A673 (cell line): ENCODE data around the gene EMP1. TPM values are rescaled to one million over a fixed set of nuclear protein-coding genes. Genes with fewer than 3 reads are reported as not detected.
"Not testable (repeated sequence)": the region's sequence is repeated elsewhere in the genome, so short reads cannot be mapped to it uniquely, and the experiment has no call there.

Experiments used
- BruUV-seq: library from RNA; stranded (reverse); fragments of 400-500 nt; replicated peaks from 2 replicates; lab custom pipeline; 2021; lab: Mats Ljungman, UMichigan
- CTCF ChIA-PET: fragments of 300-600 bp; sonication (Branson Sonifier 250); formaldehyde crosslinking; loops from one replicate; lab custom pipeline; 2022; ENCODE audit warnings: antibody characterized with exemption; lab: Charles Lee
- POLR2A ChIA-PET: fragments of 300-600 bp; sonication (Branson Sonifier 250); formaldehyde crosslinking; loops from one replicate; lab custom pipeline; 2022; ENCODE audit warnings: antibody characterized with exemption; ENCODE audit not compliant: low non-redundant PET; lab: Charles Lee
- DNase-seq: peaks from one replicate; pipeline ENCODE4 v3.0.0-alpha.2; 2015; ENCODE audit warnings: low spot score
- H3K27ac ChIP-seq: fragments of 200-600 bp; sonication (generic); 2 replicates; pipeline ENCODE4 v1.5.1; 2016; ENCODE audit warnings: mixed run types, low read depth, mild to moderate bottlenecking, mixed read lengths, antibody characterized with exemption, low read length; ENCODE audit not compliant: poor library complexity, severe bottlenecking
- H3K27me3 ChIP-seq: fragments of 200-600 bp; sonication (generic); replicated peaks from 2 replicates; pipeline ENCODE4 v1.6.1; 2017; ENCODE audit warnings: mixed run types, low read depth, mild to moderate bottlenecking, mixed read lengths, antibody characterized with exemption, low read length; ENCODE audit not compliant: insufficient read depth, poor library complexity
- H3K36me3 ChIP-seq: fragments of 200-600 bp; sonication (generic); 2 replicates; pipeline ENCODE4 v1.6.1; 2016; ENCODE audit warnings: mixed run types, mild to moderate bottlenecking, mixed read lengths, antibody characterized with exemption, low read length; ENCODE audit not compliant: insufficient read depth, poor library complexity, severe bottlenecking
- H3K4me1 ChIP-seq: fragments of 200-600 bp; sonication (generic); 2 replicates; pipeline ENCODE4 v1.6.1; 2017; ENCODE audit warnings: mixed run types, mild to moderate bottlenecking, mixed read lengths, antibody characterized with exemption, low read length; ENCODE audit not compliant: insufficient read depth, poor library complexity, severe bottlenecking
- H3K4me3 ChIP-seq: fragments of 200-600 bp; sonication (generic); 2 replicates; pipeline ENCODE4 v1.5.1; 2016; ENCODE audit warnings: low read depth, mixed run types, mild to moderate bottlenecking, mixed read lengths, low read length; ENCODE audit not compliant: poor library complexity, severe bottlenecking
- H3K9me3 ChIP-seq: fragments of 200-600 bp; sonication (generic); 2 replicates; pipeline ENCODE4 v1.6.1; 2016; ENCODE audit warnings: mixed run types, low read depth, mild to moderate bottlenecking, mixed read lengths, antibody characterized with exemption, low read length; ENCODE audit not compliant: poor library complexity, severe bottlenecking
- EZH2 ChIP-seq: fragments of 200-600 bp; sonication (generic); IDR thresholded peaks from 2 replicates; pipeline ENCODE4 v1.6.1; 2017; ENCODE audit warnings: borderline replicate concordance, low read depth, mild to moderate bottlenecking, mixed read lengths, antibody characterized with exemption, low read length; ENCODE audit not compliant: poor library complexity, severe bottlenecking
- intact Hi-C: fragments of 100-400 bp; cut with micrococcal nuclease; formaldehyde crosslinking; loops from one replicate; pipeline ENCODE4 v1.10.0; 2022; ENCODE audit not compliant: unreplicated experiment
- total RNA-seq: library from RNA; stranded (reverse); gene quantifications from 2 replicates; pipeline ENCODE4 v1.2.3, GENCODE V29; 2021
- TF ChIP-seq, protein P1 (sequence below): fragments of 300-800, 200-600 bp; sonication (generic); conservative IDR thresholded peaks from 2 replicates; pipeline ENCODE4 v1.5.1; 2017; ENCODE audit warnings: low read depth, mild to moderate bottlenecking, antibody characterized with exemption, low read length, moderate library complexity, mixed read lengths

The EMP1 gene
- total RNA-seq, 1 experiment from 2014 or later, result 66.5 TPM

DNA sequence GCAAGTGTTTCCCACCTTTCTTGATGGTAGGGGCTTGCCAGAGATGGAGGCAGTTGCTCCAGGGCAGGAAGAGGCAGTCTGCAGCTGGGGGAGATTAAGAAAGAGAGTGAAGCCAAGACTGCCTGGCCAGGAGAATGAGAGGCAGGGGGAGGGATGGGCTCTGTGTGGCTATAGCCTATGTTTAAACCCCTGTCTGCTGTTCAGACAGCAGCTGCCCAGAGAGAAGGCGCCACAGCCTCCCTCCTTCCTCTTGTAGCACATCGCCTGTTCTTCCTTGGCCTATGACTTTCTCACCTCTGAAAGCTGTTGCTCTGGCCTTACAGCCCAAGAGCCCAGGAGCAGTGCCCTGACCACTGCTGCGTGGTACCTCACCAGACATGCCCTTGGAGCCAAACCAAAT is 61.7 kb downstream of the EMP1 start:
- TF ChIP-seq, protein P1, sequence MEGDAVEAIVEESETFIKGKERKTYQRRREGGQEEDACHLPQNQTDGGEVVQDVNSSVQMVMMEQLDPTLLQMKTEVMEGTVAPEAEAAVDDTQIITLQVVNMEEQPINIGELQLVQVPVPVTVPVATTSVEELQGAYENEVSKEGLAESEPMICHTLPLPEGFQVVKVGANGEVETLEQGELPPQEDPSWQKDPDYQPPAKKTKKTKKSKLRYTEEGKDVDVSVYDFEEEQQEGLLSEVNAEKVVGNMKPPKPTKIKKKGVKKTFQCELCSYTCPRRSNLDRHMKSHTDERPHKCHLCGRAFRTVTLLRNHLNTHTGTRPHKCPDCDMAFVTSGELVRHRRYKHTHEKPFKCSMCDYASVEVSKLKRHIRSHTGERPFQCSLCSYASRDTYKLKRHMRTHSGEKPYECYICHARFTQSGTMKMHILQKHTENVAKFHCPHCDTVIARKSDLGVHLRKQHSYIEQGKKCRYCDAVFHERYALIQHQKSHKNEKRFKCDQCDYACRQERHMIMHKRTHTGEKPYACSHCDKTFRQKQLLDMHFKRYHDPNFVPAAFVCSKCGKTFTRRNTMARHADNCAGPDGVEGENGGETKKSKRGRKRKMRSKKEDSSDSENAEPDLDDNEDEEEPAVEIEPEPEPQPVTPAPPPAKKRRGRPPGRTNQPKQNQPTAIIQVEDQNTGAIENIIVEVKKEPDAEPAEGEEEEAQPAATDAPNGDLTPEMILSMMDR, result no peak
- TF ChIP-seq EZH2, result no peak
- H3K27ac ChIP-seq, result no peak overlapping the region
- ChIA-PET POLR2A (no interaction called here), CTCF (no interaction called here)
- DNase-seq, result no peak
- H3K4me1 ChIP-seq, result peaks cover 6% of the 10 kb centered on the region
- intact Hi-C loops, result no loop called here
- BruUV-seq, result no TSS peak
- H3K4me3 ChIP-seq, result no peak overlapping the region
- no peaks in the 10 kb centered on the region for H3K27me3 ChIP-seq
- H3K36me3 ChIP-seq, result no peaks in the 10 kb centered on the region
- no peaks in the 10 kb centered on the region for H3K9me3 ChIP-seq

DNA sequence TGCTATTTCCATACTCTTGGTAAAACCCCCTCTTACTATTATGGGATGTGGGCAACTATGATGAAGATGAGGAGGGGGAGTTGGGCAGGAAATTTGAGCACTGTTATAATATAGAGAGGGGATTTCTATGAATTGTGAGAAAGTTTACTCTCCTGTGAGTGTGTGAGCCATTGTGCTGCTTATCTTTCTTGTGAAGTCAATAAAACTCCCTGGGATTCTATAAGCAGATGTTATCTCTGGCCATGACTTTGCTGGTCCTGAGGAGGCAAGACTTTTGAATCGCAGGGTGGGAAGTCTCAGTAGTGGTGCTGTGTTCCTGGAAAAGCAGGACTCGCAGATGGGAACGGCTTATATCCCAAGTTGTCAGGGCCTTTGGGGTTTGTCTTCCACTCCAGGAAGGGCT is 62.2 kb downstream of the EMP1 start:
- TF ChIP-seq, protein P1, result no peak
- TF ChIP-seq EZH2, result no peak
- Histone ChIP-seq H3K36me3 (no peaks in the 10 kb centered on the region), H3K27me3 (no peaks in the 10 kb centered on the region), H3K9me3 (no peaks in the 10 kb centered on the region), H3K27ac (no peak overlapping the region), H3K4me3 (no peak overlapping the region), H3K4me1 (peaks cover 6% of the 10 kb centered on the region)
- ChIA-PET POLR2A (no interaction called here), CTCF (no interaction called here)
- intact Hi-C loops, result no loop called here
- BruUV-seq, result no TSS peak
- no peak for DNase-seq

DNA sequence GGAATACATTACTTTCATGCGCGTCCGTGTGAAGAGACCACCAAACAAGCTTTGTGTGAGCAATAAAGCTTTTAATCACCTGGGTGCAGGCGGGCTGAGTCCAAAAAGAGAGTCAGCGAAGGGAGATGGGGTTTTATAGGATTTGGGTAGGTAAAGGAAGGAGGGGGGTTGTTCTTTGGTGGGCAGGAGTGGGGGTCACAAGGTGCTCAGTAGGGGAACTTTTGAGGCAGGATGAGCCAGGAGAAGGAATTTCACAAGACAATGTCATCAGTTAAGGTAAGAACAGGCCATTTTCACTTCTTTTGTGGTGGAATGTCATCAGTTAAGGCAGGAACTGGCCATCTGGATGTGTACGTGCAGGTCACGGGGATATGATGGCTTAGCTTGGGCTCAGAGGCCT is 63.1 kb downstream of the EMP1 start:
- H3K27me3 ChIP-seq, DNase-seq, H3K9me3 ChIP-seq, H3K4me1 ChIP-seq, BruUV-seq, H3K4me3 ChIP-seq, CTCF ChIA-PET, intact Hi-C loops, H3K36me3 ChIP-seq, H3K27ac ChIP-seq, POLR2A ChIA-PET: not testable (repeated sequence)

DNA sequence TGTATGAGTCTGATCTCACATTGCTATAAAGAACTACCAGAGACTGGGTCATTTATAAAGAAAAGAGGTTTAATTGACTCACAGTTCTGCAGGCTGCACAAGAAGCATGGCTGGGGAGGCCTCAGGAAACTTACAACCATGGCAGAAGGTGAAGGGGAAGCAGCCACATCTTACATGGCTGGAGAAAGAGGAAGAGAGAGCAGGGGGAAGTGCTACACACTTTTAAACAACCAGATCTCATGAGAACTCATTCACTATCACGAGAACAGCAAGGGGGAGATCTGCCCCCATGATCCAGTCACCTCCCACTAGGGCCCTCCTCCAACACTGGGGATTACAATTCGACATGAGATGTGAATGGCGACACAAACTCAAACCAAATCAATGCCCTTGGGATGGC is 71.3 kb downstream of the EMP1 start:
- H3K27ac ChIP-seq, H3K36me3 ChIP-seq, H3K9me3 ChIP-seq, BruUV-seq, CTCF ChIA-PET, POLR2A ChIA-PET, H3K4me3 ChIP-seq, H3K4me1 ChIP-seq, intact Hi-C loops, DNase-seq: not testable (repeated sequence)
- H3K27me3 ChIP-seq, result peaks cover 24% of the 10 kb centered on the region
